ENCODE data around the gene CCDC47.

CCDC47 gene

DNA sequence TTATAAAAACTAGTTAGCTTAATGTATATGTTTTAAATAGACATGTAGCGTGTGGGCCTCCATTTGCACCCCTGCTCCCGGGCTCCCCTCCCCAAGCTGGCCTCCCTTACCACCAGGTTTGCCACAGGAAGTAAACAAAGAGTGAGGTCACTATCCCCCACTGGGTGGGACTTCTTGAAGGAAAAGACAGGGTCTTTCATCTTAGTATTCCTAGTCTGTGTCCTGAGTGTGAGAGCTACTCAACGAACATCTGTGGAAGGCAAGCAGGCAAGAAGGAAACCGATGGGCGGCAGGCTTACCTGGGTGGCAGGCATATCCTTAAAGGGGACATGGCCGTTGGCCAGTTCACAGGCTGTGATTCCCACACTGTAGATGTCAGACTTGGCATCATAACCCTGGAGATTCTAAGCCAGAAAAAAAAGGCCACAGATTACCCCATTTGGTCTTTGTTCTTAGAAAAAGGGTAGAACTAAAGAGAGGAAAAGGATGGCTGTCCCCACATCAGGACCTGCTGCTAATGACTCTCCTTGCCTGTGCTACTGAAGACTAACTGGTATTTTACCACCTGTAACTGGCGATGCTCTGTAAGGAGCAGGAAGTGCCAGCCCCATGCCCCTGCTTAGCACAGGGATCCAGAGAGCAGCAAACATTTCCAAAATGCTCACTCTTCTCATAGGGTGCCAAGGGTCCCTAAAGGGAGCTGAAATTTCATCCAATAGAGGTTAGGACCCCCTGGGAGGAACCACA, 66.9 kb downstream of the CCDC47 start:
- H3K9ac ChIP-seq (ENCODE audit: low read length): no peak overlapping the region
- no peak overlapping the region for H3K4me2 ChIP-seq (ENCODE audit: low read depth, low read length, poor library complexity, severe bottlenecking)

DNA sequence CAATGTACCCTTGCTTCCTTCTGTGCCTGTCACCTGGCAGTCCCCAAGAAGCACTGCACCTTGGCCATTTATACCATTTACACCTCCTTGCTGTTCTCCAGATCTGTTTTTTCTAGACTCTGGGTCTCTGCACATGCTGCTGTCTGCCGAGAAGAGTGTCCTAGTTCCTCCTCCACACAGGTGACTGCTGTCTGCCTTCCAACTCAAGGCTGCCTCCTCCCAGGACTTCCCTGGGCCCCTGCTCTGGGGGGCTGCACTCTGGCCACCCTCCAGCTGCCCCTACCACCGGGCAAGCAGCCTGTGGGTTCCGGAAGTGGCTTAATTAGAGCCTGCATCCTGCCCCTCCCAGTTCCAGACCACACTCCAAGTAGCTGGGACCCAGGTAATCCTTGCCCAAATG, 67.7 kb downstream of the CCDC47 start:
- no peak overlapping the region for H3K9ac ChIP-seq (ENCODE audit: low read length)
- H3K79me2 ChIP-seq (ENCODE audit: insufficient read depth, low read length): no peaks in the 10 kb centered on the region
- no peak overlapping the region for H3K4me3 ChIP-seq (ENCODE audit: insufficient read depth, low read length, poor library complexity, severe bottlenecking)
- no peak overlapping the region for H2AFZ ChIP-seq (ENCODE audit: low read depth, low read length, severe bottlenecking)
- H3K9me3 ChIP-seq (ENCODE audit: insufficient read depth, low read length): no peaks in the 10 kb centered on the region
- no peaks in the 10 kb centered on the region for H4K20me1 ChIP-seq (ENCODE audit: low read depth, low read length)
- TF ChIP-seq EZH2phosphoT487 (conservative IDR thresholded peaks at IDR 0.05; ENCODE audit: low read length): no peak
- TF ChIP-seq, protein P1, sequence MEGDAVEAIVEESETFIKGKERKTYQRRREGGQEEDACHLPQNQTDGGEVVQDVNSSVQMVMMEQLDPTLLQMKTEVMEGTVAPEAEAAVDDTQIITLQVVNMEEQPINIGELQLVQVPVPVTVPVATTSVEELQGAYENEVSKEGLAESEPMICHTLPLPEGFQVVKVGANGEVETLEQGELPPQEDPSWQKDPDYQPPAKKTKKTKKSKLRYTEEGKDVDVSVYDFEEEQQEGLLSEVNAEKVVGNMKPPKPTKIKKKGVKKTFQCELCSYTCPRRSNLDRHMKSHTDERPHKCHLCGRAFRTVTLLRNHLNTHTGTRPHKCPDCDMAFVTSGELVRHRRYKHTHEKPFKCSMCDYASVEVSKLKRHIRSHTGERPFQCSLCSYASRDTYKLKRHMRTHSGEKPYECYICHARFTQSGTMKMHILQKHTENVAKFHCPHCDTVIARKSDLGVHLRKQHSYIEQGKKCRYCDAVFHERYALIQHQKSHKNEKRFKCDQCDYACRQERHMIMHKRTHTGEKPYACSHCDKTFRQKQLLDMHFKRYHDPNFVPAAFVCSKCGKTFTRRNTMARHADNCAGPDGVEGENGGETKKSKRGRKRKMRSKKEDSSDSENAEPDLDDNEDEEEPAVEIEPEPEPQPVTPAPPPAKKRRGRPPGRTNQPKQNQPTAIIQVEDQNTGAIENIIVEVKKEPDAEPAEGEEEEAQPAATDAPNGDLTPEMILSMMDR (IDR thresholded peaks at IDR 0.05; ENCODE audit: insufficient read depth, low read length, poor library complexity, severe bottlenecking): no peak
- no peak overlapping the region for H3K4me2 ChIP-seq (ENCODE audit: low read depth, low read length, poor library complexity, severe bottlenecking)
- H3K36me3 ChIP-seq (ENCODE audit: low read length): no peaks in the 10 kb centered on the region
- H3K27ac ChIP-seq (ENCODE audit: low read depth, low read length): peak overlapping the region; percentile 19; the same call in 1 of the 2 replicates
- H3F3A ChIP-seq (ENCODE audit: insufficient read depth): peaks cover 25% of the 10 kb centered on the region
- H3K9me2 ChIP-seq (replicated peaks; ENCODE audit: insufficient read depth, low read length): no peaks in the 10 kb centered on the region
- H3K27me3 ChIP-seq (ENCODE audit: low read length): no peaks in the 10 kb centered on the region

More for the DNA sequence above, 66.9 kb downstream of the CCDC47 start:
- H3K9me2 ChIP-seq (replicated peaks; ENCODE audit: insufficient read depth, low read length): no peaks in the 10 kb centered on the region
- H3K27ac ChIP-seq (ENCODE audit: low read depth, low read length): no peak overlapping the region
- H3K9me3 ChIP-seq (ENCODE audit: insufficient read depth, low read length): no peaks in the 10 kb centered on the region
- no peaks in the 10 kb centered on the region for H3K27me3 ChIP-seq (ENCODE audit: low read length)
- no peak overlapping the region for H3K4me3 ChIP-seq (ENCODE audit: insufficient read depth, low read length, poor library complexity, severe bottlenecking)
- H3K79me2 ChIP-seq (ENCODE audit: insufficient read depth, low read length): no peaks in the 10 kb centered on the region
- H4K20me1 ChIP-seq (ENCODE audit: low read depth, low read length): no peaks in the 10 kb centered on the region
- TF ChIP-seq EZH2phosphoT487 (conservative IDR thresholded peaks at IDR 0.05; ENCODE audit: low read length): no peak
- TF ChIP-seq, protein P1 (IDR thresholded peaks at IDR 0.05; ENCODE audit: insufficient read depth, low read length, poor library complexity, severe bottlenecking): no peak
- H2AFZ ChIP-seq (ENCODE audit: low read depth, low read length, severe bottlenecking): no peak overlapping the region
- no peaks in the 10 kb centered on the region for H3K36me3 ChIP-seq (ENCODE audit: low read length)
- peaks cover 17% of the 10 kb centered on the region for H3F3A ChIP-seq (ENCODE audit: insufficient read depth)

DNA sequence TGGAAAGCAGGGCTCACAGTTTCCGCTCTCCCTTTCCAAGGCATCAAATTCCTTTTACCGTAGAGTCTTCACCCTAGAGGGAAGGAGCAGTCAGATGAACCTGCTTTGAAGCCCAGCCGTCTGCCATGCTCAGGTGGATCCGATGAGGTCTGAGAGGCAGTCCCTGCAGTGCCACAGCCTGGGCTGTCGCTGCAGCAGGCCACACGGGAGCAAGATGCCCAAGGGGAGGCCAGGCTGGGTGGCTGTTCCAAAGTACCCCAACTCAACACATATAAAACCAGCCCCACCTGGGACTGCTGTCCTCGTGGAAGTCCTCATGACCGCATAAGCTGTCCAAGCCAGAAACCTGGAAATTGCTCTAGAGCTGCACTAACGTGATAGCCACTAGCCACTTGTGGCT, 68.6 kb downstream of the CCDC47 start:
- H3K27ac ChIP-seq (ENCODE audit: low read depth, low read length): no peak overlapping the region
- no peak overlapping the region for H3K4me3 ChIP-seq (ENCODE audit: insufficient read depth, low read length, poor library complexity, severe bottlenecking)
- no peak overlapping the region for H3K9ac ChIP-seq (ENCODE audit: low read length)
- TF ChIP-seq EZH2phosphoT487 (conservative IDR thresholded peaks at IDR 0.05; ENCODE audit: low read length): no peak
- TF ChIP-seq, protein P1 (IDR thresholded peaks at IDR 0.05; ENCODE audit: insufficient read depth, low read length, poor library complexity, severe bottlenecking): no peak
- H2AFZ ChIP-seq (ENCODE audit: low read depth, low read length, severe bottlenecking): no peak overlapping the region
- no peaks in the 10 kb centered on the region for H3K27me3 ChIP-seq (ENCODE audit: low read length)
- H3K9me2 ChIP-seq (replicated peaks; ENCODE audit: insufficient read depth, low read length): no peaks in the 10 kb centered on the region
- no peaks in the 10 kb centered on the region for H3K36me3 ChIP-seq (ENCODE audit: low read length)
- H3K79me2 ChIP-seq (ENCODE audit: insufficient read depth, low read length): no peaks in the 10 kb centered on the region
- no peaks in the 10 kb centered on the region for H3K9me3 ChIP-seq (ENCODE audit: insufficient read depth, low read length)
- peaks cover 26% of the 10 kb centered on the region for H3F3A ChIP-seq (ENCODE audit: insufficient read depth)
- H4K20me1 ChIP-seq (ENCODE audit: low read depth, low read length): no peaks in the 10 kb centered on the region
- H3K4me2 ChIP-seq (ENCODE audit: low read depth, low read length, poor library complexity, severe bottlenecking): no peak overlapping the region
